Effector CD8-positive, alpha-beta T cell (primary cell): Measurements from ENCODE around the gene CENPT.

ENCODE experiments used
- DNase-seq: peaks from one replicate; lab custom pipeline; 2025; lab: John Stamatoyannopoulos, UW

The CENPT gene

DNA sequence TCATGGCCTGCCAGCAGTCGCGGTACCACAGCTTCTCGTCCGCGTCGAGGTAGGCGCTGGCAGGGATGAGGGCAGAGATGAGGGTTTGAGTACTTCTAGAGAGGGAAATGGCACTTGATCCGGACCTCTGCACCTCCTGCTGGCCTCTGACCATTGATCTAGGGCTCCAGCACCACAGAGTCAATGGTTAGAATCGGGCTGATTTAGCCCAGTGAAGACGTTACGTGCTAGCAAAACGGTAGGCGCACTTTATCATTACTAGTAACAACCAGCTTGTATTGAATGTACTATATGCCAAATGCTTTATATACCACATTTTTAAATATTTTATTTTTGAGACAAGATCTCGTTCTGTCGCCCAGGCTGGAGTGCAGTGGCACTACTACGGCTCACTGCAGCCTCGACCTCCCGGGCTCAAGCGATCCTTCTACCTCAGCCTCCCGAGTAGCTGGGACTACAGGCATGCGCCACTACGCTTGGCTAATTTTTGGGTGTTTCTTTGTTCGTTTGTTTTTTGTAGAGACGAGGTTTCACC lies 40.3 kb downstream of the CENPT start:
- DNase-seq = no peak

DNA sequence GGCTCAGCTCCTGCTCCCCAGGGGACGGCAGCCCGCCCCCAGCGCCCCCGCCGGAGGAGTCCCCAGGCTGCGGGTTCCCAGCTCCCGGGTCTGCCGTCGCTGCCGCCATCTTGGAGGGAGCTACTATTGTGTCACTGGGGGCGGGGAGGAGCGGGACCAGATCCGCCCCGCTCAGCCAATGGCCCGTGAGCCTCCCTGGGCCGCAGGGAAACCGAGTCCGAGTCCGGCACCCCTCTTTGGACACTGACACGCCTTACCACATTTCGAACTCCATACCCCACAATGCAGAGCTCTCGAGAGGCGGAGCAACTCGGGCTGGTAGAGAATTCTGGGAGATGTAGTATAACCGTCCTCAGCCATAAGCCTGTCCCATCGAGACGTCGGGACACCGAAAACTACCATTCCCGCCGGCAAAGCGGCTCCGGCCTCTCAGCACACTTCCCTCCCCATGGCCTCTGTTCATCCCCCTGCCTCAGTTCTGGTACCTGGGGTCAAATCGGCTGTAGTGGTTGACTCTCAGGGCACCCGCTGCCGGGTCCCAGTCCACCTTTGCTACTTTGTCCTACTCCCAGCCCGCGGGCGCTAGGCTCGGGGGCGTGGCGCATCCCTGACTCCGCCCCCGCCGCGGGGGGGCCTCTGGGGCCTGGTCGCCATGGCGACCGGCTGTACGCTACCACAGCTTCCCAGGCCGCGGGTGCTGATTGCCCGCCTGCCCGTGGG lies 40.9 kb downstream of the CENPT start, which contains the start of the genes RANBP10 and TSNAXIP1:
Gene RANBP10 (minus strand): TSS at position 133 of the 720 bp plus-strand sequence. CDS start 24 bp downstream, at position 109.
Gene TSNAXIP1 (plus strand): TSS at position 462 of the 720 bp plus-strand sequence. CDS start 261 bp downstream, outside the sequence.
- DNase-seq = peak; percentile 92

DNA sequence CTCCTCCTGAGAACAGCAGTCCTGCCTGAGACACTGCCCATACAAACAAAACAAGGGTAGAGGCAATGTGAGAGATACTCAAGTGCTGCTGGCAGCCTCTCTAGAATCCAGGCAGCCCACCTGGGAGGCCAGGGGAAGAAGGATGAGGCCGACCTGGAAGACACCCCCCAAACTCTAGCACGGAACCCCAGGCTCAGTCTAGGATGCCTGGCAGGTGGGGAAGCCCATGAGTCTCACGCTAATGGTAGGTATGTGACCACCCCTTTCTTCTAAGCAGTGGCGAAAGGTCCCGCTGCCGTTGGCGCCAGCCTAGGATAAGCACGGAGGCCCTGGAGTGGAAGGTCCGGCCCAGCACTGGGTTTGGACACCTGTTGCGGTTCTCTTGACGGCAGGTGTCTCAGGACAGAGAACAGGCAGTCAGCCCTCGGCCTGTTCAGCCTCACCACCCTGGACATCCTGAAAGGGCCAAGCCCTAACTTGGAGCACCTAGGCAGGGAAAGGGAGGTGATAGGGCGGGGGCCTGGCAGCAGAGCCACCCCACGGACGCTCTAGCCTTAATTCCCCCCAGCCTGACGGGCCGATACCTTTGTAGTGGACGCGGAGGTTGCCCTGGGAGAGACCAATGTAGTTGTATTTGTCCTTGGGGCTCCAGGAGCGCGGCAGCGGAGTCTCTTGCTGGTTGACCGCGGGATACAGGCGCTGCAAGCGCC lies 41.6 kb downstream of the CENPT start:
- DNase-seq = no peak

DNA sequence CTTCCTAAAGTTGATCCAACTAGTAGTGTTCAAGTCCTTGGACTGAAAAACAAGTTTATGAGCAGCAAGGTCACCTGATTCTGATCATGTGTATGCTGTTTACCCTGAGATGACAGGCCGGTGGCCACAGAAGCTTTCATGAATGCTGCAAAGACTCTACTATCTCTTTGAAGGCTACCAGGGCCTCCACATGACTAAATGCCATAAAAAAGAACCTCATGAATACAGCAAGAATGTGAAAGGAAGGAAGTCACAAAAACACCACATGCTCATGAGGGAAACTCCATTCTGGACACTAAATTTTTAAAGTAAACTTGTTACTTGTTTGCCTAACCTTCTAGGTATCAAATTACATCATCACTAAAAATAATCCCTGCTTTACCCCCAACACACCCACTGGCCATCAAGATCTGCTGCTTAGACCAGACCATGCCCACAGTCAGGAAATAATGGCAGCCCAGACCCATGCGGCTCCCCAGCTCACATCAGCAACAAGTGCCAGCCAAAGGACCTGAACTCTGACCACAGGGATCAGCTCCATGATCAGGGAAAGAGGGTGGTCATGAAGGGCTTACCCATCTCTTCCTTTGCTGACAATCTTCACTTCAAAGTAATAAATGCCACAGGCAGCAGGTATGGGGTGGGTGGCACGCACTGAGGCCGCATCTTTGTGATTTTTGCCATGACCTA lies 42.5 kb downstream of the CENPT start:
- no peak for DNase-seq

DNA sequence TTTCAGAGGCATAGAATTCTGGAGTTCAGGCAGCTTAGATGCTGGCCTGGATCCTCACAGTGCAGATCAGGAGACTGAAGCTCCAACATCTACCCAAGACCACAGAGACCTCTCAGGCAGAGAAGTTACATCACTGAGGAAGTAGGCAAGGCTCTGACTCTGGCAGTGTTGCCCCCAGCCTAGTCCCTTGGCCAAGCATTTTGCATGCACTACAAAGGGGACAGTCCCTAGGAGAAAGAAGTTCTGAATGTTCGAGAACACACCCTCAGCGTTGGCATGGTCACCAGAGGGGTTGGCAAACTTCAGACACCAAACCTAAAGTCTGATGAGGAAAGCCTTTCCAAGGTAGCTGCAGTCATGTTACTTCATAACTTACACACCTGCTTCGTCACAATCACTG lies 43.6 kb downstream of the CENPT start:
- no peak for DNase-seq

DNA sequence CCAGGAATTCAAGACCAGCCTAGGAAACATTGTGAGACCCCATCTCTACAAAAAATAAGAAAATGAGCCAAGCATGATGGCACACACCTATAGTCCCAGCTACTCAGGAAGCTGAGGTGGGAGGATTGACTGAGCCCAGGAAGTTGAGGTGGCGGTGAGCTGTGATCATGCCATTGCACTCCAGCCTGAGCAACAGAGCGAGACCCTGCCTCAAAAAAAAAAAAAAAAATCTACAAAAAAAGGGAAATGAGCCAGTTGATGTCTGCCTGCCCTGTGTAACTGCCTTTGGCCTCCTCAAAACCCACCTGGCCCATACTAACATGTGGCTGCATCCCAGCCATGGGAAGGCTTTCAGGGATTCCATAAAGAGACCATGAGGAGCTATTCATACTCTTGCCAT lies 45.6 kb downstream of the CENPT start:
- DNase-seq = no peak

DNA sequence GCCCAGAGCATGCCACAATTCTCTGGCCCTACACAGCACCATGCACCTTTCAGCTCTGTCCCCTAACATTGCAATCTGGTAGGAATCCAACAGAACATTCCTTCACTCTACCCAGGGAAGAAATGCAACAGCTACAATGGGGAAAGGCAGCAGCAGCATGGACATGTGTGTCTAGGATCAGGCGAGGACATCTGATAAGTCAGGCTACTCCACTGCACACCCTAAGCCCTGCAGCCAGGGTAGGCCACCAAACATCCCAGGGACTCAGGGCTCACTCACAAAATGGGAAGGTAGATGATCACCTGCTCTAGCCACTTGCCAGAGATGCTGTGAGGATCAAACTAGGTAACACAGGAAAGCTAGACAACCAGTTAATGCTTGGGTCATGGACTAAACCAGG lies 46.3 kb downstream of the CENPT start:
- DNase-seq = no peak

DNA sequence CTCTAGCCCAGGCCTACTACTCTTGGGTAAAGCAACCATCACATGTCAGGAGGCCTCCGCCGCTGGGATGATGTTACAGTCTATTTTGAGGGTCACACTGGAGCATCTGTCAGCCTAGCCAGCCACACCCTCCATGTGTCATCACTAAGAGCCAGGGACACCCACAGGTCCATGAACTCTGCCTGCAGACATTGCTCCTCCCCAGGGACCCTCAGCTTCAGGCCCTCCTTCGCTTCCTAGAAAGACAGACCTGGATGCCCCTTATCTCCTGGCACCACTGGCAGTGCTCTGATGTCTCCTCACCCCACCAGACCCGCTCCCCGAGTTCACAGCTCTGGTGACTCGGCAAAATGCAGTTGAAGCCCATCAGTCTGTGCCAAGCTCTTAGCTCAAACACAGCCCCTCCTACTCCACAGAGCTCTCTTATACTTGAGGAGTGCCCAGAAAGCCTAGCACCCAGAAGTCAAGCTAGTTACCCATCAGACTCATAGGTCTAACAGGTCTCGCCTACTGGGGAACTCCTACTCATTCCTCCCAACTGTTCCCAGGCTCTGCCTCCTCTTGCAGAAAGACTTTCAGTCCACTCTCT lies 47.1 kb downstream of the CENPT start:
- no peak for DNase-seq

DNA sequence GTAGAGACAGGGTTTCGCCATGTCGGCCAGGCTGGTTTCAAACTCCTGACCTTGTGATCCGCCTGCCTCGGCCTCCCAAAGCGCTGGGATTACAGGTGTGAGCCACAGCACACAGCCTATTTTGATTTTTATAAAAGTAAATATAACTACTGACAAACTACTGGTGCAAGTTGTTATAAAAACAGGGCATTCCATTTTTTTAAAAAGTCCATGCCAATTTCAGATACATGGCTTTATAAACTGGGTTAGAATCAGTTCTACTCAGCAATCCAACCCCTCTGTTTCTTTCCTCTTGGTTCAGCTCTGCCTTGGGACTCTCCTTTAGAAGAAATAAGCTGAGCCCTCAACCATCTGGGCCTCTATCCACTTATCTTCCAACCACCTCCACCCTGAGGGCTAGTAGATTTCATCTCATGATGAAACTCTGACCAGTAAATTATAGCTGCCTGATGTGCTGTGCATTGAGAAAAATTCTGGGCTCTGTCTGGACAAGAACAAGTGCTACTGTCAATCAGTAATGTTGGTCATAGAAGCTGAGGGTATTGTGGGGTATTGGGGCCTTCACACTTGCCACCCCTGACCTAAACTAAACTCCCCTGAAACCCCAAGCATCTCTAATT lies 51.3 kb downstream of the CENPT start:
- no peak for DNase-seq

DNA sequence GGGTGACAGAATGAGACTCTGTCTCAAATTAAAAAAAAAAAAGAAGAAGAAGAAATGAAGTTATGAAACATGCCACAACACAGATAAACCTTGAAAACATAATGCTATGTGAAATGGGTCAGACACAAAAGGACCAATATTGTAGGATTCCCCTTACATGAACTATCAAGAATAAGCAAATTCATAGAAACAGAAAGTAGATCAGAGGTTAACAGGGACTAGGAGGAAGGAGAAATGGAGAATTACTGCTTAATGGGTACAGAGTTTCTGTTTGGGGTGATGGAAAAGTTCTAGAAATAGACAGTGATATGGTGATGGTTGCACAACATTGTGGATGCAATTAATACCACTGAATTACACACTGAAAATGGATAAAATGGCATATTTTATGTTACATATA lies 57.4 kb downstream of the CENPT start:
- no peak for DNase-seq

DNA sequence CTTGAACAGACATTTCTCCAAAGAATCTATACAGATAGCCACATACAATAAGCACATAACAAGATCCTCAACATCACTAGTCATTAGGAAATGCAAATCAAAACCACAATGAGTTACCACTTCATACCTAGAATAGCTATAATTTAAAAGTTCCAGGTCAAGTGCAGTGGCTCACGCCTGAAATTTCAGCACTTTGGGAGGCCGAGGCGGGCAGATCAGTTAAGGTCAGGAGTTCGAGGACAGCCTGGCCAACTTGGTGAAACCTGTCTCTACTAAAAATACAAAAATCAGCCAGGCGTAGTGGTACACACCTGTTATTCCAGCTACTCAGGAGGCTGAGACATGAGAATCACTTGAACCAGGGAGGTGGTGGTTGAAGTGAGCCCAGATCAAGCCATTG lies 61.0 kb downstream of the CENPT start:
- DNase-seq = no peak

DNA sequence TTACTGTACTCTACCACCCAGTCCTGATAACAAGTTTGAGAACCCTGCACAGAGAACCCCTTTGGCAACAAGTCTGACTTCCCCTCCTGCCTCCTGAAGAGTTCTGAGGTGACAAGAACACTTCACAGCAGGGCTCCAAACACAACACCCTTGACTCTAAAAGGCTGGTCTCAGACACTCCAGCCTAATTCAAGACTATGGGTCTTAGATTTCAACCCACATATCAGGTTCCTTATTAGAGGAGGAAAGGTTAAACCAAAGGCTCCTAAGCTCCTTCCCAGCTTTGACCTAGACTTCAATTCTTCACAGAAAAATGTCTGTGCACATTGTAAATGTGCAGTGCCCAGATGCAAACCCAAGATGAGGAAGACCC lies 64.2 kb downstream of the CENPT start:
- DNase-seq = no peak

DNA sequence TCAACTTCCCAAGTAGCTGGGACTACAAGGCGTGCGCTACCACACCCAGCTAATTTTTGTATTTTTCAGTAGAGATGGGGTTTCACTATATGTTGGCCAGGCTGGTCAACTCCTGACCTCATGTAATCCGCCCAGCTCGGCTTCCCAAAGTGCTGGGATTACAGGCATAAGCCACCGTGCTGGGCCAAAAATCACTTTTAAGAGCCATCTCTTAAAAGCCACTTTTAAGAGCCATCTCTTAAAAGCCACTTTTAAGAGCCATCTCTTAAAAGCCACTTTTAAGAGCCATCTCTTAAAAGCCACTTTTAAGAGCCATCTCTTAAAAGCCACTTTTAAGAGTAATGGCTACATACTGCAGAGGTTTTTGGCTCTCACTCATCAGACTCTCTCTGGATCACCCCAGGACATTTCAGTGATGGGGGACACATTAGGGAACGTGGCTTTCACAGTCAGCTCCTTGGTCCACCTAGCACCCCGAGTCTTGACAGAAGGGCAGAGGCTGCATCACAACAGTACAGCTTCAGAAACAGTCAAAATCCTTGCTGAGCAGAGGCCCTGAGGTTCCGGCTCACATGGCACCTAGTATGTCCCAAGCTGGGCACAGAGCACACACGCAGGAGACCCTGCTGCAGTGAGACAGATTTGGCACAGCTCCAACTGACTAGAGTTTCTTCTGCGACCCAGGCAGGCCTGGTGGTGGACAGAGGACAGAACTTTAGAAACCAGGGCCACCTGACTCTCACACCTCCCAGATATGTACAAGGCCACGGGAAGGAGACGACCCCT lies 64.7 kb downstream of the CENPT start:
- no peak for DNase-seq

DNA sequence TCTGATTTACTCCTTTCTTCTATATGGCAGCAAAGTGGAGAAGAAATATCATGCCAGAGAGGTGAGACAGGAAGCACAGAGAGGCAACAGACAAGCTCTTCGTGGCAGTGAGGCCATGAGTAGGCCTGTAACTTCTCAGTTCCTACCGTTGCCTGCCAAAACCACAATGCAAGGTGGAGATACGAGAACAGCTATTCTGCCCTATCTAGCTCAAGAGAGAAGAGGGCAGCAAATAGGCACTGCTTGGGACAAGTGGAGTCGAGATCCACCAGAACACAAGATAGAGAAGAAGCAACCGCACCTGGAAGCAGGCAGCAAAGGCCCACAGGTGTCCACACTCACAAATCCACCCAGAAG lies 66.0 kb downstream of the CENPT start:
- DNase-seq = no peak

DNA sequence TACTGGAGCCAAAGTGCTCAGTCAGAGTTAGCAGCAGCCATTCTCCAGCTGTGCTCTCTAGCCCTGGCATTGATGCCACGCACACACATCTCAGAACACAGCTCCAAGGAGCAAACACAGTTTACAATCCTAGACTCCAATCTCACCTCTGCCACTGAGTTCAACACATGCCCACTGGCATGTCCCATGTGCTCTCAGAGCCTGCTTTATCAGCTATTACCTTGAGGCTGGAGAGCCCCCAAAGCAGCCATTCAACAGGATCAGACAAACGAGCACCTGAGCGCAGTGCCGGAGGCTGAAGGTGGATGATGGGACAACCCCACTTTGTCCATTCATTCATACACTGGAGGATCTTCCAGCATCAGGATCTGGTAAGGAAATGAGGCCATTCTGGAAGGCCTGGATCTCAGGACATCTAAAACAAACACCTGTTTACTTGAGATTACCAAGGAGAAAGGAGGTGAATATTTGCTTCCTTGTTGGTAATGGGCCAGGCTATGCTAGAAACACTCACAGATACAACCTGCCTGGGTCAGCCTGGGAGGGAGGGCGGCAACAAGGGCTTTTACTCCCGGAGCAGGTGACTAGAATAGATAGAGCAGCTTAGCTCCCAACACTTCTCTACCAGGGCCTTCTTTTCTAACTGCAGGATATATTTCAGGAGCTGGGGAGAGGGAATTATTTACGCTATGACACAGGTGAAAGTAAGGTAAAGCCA lies 66.5 kb downstream of the CENPT start:
- DNase-seq = no peak

DNA sequence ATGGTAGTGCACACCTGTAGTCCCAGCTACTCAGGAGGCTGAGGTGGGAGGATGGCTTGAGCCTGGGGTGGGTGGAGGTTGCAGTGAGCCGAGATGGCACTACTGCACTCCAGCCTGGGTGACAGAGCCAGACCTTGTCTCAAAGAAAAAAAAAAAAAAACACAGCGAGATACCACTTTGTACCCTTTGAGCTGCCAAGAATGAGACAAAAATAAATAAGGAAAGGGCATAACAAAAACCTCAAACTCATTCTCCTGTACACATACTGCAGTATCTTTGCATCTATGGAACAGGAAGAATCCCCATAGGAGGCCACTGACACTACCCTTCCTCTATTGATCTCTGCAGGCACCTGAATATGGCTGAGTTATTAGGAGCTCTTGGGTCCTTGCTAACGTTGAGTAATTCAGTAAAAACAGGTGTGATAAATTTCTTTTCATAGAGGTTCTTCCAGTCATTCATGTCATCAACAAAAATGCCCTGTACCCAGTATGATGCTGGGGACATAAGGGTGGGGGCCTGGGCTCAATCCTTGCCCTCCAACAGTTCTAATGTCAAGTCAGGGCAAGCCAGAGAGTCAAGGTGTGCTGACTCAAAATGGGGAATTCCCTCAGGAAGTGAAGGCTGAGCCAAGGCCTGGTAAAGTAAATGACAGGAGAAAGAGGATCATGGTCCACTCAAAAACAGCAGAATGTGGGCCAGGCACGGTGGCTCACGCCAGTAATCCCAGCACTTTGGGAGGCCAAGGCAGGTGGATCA lies 68.1 kb downstream of the CENPT start:
- DNase-seq = no peak
